HG02884 (cell line): ENCODE results near the gene CDS2.

Source experiments
- ATAC-seq: cut with Tn5 transposase; IDR thresholded peaks from one replicate; pipeline ENCODE4 v1.9.1; 2021; ENCODE audit warnings: mild to moderate bottlenecking, moderate library complexity; ENCODE audit not compliant: unreplicated experiment

CDS2 gene

DNA sequence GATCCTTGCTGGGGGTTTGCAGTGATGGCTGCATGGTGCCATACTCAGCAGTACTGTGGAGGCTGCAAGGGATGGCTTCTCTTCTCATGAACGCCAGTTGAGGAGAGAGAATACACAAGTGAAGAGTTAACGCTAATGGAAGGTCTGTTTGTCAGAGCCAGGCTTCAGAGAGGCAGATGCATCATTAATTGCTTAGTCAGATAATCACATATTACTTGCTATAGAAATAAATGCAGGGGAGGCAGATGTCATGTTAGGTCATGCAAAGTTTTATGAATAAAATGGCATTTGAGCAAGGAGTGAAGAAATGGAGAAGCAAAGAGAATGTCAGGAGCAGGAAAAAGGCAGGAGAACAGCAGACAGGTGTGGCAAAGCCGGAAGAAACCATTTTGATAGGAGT, 51.2 kb downstream of the CDS2 start:
- no peak for ATAC-seq

DNA sequence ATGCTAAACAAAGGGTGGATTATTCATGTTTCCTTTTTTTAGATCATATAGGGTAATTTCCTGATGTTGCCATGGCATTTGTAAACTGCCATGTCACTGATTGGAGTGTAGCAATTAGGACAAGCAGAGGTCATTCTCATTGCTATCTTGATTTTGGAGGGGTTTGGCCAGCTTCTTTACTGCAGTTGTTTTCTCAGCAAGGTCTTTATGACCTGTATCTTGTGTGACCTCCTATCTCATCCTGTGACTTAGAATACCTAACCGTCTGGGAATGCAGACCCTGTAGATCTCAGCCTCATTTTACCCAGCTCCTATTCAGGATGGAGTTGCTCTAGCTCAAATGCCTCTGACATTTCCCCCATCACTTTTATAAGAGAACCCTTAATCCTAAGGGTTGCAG, 53.6 kb downstream of the CDS2 start:
- no peak for ATAC-seq

DNA sequence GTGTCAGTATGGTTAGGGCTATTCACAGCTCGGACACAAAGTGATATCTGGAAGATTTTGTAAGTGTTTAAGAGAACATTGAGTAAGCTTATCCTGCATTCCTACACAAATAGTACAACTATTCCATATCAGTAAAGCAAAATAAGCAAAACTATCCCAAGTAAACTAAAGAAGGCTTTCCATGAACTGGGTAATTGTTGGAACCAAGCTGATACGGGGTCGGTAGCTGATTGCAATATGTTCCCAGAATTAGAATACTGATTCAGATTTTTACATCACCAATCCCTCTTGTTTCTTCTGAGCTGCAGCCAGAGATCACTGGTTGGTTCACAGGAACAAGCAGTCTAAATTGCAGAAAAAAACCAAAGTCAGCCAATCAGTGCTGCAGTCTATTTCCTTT, 54.1 kb downstream of the CDS2 start:
- ATAC-seq, result no peak

DNA sequence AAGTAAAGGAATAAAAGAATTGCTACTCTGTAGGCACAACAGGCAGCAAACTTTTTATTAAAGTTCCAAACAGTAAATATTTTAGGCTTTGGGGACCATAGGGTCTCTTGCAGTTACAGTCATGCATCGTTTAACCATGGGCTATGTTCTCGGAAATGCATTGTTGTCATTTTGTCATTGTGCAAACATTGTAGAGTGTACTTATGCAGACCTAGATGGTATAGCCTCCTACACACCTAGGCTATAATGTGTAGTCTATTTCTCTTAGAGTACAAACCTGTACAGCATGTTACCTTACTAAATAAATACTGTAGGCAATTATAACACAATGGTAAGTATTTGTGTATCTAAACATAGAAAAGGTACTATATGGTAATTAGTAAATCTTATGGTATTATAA, 54.7 kb downstream of the CDS2 start:
- ATAC-seq, result no peak

DNA sequence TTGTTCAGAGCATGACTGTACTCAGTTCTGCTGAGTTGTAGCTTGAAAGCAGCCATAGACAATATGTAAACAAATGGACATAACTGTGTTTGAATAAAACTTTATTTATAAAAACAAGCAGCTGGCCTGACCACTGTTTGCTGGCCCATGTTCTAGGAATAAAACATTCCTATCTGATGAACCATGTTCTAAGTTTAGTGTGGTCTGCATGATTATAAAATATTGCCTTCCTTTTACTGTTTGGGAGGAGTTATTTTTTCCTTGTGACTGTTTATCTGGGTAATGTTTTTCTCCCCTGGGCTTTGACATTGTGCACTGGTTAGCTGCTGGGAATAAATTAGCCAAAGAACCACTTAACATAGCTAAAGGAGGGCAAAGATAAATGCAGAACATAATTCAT, 55.1 kb downstream of the CDS2 start:
- no peak for ATAC-seq

DNA sequence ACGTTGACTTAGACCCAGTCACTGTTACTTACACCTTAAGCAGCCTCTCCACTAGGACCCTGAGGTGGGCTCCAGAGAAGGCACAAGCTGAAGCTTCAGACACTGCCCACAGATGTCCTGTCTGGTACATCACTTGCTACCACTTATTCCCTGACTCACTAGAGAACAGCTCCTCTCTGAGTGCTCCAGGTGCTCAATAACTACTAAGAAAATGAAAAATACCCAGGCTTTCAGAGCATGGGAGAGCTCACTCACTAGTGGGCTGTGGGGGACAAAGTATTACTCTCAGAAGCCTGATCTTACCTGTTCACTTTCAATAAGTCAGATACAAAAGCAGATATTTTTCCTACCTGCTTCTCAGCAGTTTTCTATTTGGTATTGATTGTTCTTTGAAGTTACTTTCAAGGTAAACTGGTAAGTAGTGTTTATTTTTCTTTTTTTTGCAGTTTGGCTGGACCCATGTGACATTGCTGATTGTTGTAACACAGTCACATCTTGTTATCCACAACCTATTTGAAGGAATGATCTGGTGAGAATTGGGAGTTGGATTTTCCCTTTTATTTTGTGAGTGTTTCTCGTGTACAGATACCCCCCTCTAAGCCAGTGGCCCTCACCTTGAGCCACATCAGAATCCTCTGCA, 55.9 kb downstream of the CDS2 start:
- no peak for ATAC-seq

DNA sequence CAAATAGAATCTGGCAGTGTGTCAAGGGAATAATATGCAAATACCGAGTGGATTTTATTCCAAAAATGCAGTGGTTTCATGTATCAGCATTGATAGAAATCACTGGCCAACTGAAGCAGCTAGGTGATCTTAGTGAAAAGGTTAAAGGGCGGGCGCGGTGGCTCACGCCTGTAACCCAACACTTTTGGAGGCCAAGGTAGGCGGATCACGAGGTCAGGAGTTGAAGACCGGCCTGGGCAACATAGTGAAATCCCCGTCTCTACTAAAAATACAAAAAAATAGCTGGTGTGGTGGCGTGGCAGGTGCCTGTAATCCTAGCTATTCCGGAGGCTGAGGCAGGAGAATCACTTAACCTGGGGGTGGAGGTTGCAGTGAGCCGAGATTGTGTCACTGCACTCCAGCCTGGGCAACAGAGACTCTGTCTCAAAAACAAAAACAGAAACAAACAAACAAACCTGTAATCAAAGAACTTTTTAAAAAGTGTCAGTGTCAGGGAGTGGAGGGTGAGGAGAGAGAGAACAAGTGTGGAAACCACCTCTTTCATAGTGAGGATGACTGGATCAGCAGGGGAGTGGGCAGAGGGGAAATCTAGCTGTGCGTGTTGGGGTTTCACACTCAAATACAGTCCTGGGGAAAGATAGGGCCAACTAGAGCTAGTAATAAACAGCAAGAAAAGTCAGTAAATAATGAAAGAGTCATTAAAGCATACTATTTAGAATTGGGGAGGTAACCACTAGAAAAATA, 57.1 kb downstream of the CDS2 start:
- ATAC-seq, result no peak

DNA sequence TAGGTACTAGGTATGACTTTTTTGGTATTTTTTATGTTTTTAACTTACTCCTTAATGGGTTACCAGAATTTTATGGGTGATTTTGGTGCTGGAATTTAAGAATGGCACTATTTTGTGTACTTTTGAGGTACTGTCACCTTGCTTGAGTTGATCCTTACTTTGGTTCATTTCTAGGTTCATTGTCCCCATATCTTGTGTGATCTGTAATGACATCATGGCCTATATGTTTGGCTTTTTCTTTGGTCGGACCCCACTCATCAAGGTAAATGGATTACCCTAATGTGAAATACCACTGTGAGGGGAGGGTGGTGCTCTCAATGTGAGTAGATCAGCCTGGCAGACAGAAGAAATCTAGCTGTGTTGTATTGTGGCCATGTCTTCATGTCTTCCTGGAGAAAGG, 57.9 kb downstream of the CDS2 start:
- ATAC-seq, result no peak

DNA sequence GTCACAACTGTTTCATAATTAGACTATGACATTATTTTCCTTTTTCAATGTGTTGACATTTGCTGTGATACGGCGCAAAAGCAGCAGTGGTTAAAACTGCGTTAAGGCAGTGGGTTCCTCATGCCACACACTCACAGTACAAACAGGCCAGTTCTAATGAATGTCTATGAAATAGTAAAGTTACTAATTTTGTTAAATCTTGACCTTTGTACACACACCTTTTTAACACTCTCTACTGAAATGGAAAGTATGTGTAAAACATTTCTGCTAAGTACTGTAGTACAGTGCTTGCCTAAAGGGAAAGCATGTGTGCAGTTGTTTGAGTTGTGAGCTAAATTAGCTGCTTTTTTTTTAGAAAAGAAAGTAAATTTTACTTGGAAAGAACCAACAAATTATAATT, 60.3 kb downstream of the CDS2 start:
- no peak for ATAC-seq

DNA sequence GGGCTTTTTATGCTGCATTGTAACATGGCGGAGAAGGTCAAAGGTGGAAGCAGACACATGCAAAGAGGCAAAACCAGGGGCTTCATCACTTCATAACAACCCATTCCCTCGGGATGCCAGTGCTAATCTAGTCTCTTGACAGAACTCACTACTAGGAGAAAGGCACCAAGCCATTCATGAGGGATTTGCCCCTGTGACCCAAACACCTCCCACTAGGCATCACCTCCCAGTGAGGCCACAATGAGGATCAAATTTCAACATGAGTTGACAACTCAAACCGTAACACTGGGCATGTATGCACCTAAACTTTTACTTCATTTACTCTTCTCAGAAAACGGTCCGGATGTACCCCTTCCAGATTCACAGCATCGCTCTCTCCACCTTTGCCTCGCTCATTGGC, 61.9 kb downstream of the CDS2 start:
- no peak for ATAC-seq

DNA sequence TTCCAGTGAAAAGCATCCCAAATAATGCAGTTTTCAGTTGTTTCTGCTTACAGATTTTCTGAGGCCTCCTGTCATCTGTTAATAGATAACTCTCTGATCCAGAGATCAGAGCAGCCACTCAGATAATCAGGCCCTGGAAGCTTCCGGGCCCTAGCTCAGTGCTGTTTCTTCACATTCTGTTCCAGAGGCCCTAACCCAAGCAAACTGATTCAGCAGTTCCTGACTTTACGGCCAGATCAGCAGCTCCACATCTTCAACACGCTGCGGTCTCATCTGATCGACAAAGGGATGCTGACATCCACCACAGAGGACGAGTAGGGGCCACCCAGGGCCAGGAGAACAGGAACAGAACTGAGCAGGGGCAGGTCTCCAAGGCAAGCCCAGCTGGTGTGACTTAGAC, 63.1 kb downstream of the CDS2 start:
- ATAC-seq, result no peak

DNA sequence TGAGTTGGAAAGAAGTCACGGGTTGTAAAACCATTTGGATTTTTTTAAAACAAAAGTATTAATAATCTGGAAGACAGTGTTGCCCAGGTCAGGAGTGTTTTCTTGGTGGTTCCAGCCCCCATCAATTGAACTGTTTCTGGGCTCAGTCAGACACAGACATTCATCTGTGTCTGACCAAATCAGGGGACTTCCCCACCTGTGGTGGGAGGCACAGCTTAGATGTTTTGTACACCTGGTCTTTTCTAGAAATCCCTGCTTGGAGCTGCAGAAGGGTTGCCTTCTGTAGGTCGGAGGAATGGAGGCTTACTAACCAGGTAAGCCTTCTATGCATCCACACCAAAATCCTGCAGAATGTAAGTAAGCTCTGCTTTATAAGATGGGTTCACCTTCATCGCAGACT, 63.6 kb downstream of the CDS2 start:
- no peak for ATAC-seq

DNA sequence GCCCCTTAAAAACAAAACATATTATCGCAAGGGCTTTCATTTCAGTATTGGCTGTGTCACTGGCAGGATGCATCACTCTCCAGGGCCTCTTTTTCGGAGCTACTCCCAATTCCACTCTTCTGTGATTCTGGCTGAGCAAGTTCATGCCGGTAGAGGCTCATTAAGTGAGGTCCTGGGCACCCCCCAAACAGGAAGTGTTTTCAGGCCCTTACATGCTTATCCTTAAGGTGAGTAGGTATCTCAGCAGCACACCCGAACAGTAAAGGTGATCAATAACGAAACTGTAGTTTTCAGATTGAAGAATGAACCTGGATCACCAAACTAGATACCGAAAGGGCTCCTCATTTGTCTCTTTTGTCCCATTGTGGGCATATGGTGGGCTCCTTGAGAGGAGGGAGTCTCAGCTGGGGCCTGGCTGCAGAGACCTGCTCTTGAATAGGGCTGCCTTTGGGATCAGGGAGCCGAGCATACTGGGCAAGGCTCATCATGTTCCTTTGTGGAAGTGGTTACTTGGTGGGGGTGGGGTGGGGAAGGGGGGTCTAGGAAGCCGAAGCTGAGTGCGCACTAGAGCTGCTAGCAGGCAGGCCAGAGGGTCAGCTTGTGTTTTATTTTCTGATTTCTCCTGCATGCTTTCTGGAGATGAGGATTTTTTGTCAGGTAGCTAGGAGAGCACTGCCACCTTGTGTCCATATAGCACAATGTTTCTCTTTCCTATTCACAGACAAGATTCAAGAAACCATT, 65.2 kb downstream of the CDS2 start:
- ATAC-seq, result peak; percentile 57

DNA sequence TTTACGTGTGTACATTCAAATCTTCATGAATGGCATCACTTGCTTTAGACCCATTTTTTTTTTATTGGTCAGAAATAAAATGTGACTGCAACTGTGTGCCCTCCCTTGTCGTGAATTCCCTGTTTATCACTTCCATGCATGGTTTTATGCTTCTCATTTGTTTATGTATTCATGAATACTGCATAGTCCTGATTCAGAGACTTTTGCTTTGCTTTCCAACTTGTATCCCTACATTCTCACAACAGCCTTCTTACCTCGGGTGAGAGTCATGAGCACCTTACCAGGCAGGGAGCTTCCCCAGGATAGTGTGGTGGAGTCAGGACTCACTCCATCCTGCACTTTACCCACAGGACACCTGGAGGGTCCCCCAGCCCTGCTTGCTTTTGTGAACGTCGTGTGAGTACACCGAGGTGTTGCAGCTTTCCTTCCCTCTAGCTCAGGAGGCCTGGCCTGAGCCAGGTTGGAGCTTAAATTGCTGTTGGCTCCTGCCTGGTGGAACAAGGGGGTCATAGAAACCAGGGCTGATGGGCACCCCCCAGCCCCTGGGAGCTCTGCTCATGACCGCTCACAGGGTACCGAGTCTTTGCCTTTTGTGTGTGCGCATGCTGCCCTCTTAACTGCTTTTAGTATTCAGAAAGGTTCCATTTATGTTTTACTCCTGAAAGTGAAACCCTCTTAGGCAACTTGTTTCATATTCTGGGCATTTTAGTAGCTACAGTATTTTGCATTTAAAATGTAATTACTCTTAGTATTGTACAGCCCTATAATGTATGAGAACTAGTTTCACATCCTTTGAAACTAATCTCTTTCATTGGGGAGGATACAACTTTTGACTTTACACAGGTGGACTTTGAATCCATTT, 66.0 kb downstream of the CDS2 start:
- ATAC-seq, result peak; percentile 32

DNA sequence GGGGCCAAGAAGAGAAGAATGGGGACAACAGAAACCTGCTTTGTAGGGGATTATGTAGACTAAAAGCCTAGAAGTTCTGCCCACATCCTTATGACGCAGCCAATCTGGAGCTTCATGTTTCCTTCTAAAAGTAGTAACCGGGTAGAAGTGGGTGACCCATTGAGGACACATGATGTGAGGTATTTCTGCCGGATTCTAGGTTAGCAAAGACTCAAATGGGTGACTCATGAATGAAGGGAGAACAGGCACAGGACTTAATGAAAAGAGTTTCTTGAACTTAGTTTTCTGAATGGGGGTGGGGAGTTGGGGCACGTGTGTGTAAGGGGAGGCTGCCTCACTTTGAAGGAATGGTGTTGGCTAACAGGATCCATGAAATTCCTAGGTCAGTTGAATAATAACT, 68.8 kb downstream of the CDS2 start:
- ATAC-seq, result no peak

DNA sequence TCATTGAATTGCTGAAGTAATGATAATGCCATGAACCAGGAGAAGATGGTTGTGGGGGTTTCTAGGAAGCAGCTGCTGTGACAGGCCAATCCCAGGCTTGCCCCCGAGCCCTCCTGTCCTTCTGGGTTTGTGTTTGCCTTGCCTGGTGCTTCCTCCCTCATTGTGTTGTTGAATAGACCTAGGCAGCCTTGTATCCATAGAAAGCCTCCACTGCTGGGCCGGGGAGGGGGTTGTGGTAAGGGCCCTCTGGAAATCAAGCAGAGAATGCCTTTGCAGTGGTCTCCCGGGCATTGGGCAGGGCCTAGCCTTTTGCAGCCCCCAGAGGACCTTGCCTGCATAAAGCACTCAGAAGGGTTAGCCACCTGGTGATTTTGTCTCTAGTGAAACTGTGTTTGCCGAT, 69.3 kb downstream of the CDS2 start:
- ATAC-seq, result no peak

DNA sequence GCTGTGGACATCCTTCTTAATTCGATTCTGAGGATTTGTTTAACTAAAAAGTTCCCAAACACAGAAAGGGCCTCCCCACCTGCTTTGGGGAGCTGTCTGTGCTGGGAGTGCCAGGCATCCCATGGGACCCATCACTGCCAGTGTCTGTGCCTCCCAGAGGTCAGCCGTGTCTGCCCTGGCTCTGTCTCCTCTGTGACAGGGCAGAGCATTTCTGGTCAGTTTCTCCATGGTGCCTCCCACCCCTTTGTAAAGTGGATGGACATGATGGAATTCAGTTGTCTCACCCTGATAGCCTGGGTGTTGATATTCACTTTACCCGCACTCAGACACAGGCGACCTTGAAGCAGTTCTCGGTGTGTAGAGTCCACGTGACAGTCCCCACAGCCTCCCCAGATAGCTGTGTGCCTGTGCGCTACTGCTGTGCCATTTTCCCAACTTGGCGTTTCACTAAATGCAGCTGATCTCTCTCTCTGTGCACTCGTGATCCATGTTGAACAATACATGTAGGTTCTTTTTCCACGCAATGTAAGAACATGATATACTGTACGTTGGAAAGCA, 70.5 kb downstream of the CDS2 start:
- no peak for ATAC-seq

DNA sequence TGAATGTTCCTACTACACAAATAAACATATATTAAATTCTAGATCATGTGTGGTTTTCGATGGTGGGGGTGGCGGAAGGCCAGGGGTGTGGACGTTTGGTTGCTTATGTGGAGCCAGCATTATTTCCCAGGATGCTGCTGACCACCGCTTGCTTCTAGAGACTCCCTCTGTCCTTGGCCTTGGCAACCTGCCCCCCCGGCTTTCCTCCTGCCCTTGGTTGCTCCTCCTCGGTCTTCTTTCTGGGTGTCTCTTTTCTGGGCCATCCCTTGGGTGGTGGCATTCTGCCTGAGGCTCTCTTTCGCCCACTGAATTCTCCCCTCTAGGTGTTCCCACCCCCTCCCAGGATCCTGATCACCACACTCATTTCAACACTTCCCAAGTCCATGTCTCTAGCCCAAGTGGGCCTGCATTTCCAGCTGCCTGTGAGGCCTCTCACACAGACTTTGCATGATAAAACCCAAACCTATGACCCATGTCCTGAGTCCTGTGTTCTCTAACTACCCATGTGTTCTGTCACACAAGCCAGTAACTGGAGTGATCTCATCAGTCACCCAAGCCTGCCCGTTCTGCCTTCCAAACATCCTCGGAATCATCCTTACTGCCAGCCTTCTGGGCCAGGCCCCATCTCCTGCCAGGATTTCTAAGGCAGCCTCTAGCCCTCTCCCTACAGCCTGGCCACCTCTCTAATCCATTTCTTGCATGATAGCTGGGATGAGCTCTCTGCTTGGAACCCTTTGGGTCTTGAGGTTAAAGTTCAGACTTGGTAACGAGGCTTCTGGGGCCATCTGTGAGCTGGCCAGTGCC, 71.2 kb downstream of the CDS2 start:
- ATAC-seq, result no peak

DNA sequence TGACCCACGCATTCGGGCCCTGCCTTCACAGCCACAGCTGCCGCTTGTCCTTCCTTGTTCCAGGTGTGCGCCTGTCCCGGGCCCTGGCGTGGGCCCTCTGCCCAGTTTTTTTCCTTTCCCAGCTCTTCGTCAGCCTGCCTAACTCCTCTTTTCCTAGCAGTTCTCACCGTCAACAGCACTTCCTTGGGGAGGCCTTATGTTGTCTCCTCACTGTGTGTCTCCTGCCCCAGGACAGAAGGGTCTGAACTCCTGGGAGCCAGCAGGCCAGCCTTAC, 71.8 kb downstream of the CDS2 start:
- no peak for ATAC-seq

DNA sequence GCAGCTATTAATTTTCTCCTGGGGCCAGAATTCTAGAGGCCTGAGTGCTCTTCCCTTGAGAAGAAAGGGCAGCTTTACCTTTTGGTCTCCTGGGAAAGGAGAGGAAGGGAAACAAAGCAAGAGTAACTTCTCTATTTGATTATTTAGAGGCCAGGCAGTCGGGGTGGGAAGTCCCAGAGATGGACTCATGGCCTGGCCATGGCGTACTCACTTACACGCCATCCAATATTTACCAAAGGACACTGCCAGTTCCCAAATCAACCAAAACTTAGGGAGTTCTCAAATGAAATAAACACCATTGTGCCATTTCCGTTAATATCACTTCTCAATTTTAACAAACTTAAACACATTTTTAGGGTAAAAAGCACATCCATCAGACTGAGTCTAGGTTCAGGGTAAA, 76.6 kb downstream of the CDS2 start:
- no peak for ATAC-seq
